GM19351 (cell line): ENCODE data around the gene ITPR1.
A peak's percentile ranks its signal among the peaks of the same experiment; 100 is the strongest.

Source experiments
- ATAC-seq: cut with Tn5 transposase; IDR thresholded peaks from one replicate; pipeline ENCODE4 v1.9.1; 2021; ENCODE audit warnings: mild to moderate bottlenecking, moderate library complexity; ENCODE audit not compliant: unreplicated experiment

The ITPR1 gene

GRCh38 chr3:4736284-4736861, 243.2 kb downstream of the ITPR1 start:
- ATAC-seq: no peak

GRCh38 chr3:4738737-4739274, 245.7 kb downstream of the ITPR1 start:
- ATAC-seq: no peak

GRCh38 chr3:4739289-4740236, 246.4 kb downstream of the ITPR1 start:
- ATAC-seq: no peak

GRCh38 chr3:4740397-4741105, 247.4 kb downstream of the ITPR1 start:
- no peak for ATAC-seq

- no peak for ATAC-seq
Observed at GRCh38 chr3:4741106-4741403, 247.9 kb downstream of the ITPR1 start.

GRCh38 chr3:4741404-4742307, 248.5 kb downstream of the ITPR1 start:
- no peak for ATAC-seq

- no peak for ATAC-seq
Observed at GRCh38 chr3:4742359-4742758, 249.2 kb downstream of the ITPR1 start.

- ATAC-seq: no peak
Observed at GRCh38 chr3:4743371-4743770, 250.2 kb downstream of the ITPR1 start.

GRCh38 chr3:4744405-4745234, 251.5 kb downstream of the ITPR1 start:
- ATAC-seq: no peak

- no peak for ATAC-seq
Observed at GRCh38 chr3:4745235-4745610, 252.1 kb downstream of the ITPR1 start.

- ATAC-seq: no peak
Observed at GRCh38 chr3:4746241-4746958, 253.3 kb downstream of the ITPR1 start.

- no peak for ATAC-seq
Observed at GRCh38 chr3:4748127-4748526, 255.0 kb downstream of the ITPR1 start.

- ATAC-seq: peak; percentile 36
Observed at GRCh38 chr3:4748701-4749378, 255.7 kb downstream of the ITPR1 start.

GRCh38 chr3:4749567-4750002, 256.4 kb downstream of the ITPR1 start:
- ATAC-seq: peak; percentile 22

GRCh38 chr3:4750306-4750968, 257.3 kb downstream of the ITPR1 start:
- no peak for ATAC-seq

- no peak for ATAC-seq
Observed at GRCh38 chr3:4751029-4751501, 257.9 kb downstream of the ITPR1 start.

- ATAC-seq: no peak
Observed at GRCh38 chr3:4751502-4752101, 258.5 kb downstream of the ITPR1 start.
